ENCODE results near the gene BCORL1.

DNA sequence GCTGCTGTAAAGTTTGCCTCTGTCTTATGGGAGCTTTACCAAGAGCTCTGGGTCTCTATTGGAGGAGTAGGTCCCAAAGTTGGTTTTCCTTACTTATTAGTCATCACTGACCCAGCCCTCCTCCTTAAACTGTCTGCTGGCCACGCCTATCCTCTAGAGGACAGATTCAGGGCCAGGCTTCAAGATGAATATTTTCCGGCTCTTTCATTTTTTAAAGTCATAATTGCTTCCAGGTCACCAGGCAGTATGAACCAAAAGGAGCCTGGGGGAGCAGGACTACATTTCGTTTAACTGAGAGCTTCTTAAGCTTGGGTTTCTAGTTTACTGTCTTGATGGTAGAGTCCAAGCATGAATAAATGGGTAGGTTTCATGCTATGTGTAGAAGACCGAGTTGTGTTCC is 13.7 kb downstream of the BCORL1 start:
- TF ChIP-seq SP1 (IDR thresholded peaks at IDR 0.05; ENCODE audit: low read depth, low read length) = no peak
- no peak for TF ChIP-seq JUND (IDR thresholded peaks at IDR 0.05; ENCODE audit: low read length)
- no peak for TF ChIP-seq POLR2AphosphoS5 (IDR thresholded peaks at IDR 0.05; ENCODE audit: low read depth, low read length)
- no peak for TF ChIP-seq SIRT6 (IDR thresholded peaks at IDR 0.05; ENCODE audit: low read length)
- TF ChIP-seq, protein P1, sequence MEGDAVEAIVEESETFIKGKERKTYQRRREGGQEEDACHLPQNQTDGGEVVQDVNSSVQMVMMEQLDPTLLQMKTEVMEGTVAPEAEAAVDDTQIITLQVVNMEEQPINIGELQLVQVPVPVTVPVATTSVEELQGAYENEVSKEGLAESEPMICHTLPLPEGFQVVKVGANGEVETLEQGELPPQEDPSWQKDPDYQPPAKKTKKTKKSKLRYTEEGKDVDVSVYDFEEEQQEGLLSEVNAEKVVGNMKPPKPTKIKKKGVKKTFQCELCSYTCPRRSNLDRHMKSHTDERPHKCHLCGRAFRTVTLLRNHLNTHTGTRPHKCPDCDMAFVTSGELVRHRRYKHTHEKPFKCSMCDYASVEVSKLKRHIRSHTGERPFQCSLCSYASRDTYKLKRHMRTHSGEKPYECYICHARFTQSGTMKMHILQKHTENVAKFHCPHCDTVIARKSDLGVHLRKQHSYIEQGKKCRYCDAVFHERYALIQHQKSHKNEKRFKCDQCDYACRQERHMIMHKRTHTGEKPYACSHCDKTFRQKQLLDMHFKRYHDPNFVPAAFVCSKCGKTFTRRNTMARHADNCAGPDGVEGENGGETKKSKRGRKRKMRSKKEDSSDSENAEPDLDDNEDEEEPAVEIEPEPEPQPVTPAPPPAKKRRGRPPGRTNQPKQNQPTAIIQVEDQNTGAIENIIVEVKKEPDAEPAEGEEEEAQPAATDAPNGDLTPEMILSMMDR (IDR thresholded peaks at IDR 0.05; ENCODE audit: control extremely low read depth in 1 of 3, insufficient read depth in 1 of 3, low read depth in 1 of 3, low read length in 3 of 3) = no peak
- no peak for TF ChIP-seq CEBPB (IDR thresholded peaks at IDR 0.05; ENCODE audit: low read depth, low read length)
- TF ChIP-seq GABPA (IDR thresholded peaks at IDR 0.05; ENCODE audit: borderline replicate concordance, insufficient read depth, low read length) = no peak
- TF ChIP-seq, protein P2, sequence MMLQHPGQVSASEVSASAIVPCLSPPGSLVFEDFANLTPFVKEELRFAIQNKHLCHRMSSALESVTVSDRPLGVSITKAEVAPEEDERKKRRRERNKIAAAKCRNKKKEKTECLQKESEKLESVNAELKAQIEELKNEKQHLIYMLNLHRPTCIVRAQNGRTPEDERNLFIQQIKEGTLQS (IDR thresholded peaks at IDR 0.05; ENCODE audit: insufficient read depth, low read depth, low read length) = no peak
- TF ChIP-seq POLR2A (IDR thresholded peaks at IDR 0.05; ENCODE audit: control extremely low read depth in 1 of 2, low read depth in 2 of 2, low read length in 2 of 2) = no peak
- TF ChIP-seq CHD2 (IDR thresholded peaks at IDR 0.05; ENCODE audit: low read length) = no peak
